ENCODE results near the gene SPATA17.

DNA sequence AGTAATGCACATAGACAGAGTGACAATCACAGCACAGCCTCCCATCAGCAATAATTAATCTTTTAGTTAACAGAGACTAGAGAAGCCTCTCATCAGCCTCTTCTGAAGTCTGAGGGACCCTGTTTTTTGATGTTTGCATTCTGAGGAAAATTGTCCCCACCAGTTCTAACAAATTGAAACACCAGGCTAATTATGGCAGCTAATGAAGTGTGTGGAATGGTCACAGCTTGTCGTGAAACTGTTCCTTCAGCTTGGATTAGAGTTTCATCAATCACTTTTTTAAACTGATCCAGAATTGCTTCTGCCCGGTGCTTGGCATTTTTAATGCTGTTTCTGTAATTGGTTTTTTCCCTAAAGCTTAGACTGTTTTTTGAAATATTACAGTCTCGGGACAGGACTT, 208.0 kb downstream of the SPATA17 start:
- TF ChIP-seq EZH2 (IDR thresholded peaks at IDR 0.05; ENCODE audit: insufficient read depth, poor library complexity, severe bottlenecking), result no peak
- no peak for TF ChIP-seq EZH2phosphoT487 (IDR thresholded peaks at IDR 0.05; ENCODE audit: insufficient read depth, low read depth)
